Hepatocyte (in vitro differentiated cells): ENCODE results near the gene DYNC1LI2.

Experiments
- EZH2 ChIP-seq: fragments of 200-600 bp; sonication (generic); IDR thresholded peaks from 2 replicates; pipeline ENCODE4 v1.6.1; 2016; ENCODE audit warnings: antibody characterized with exemption, mild to moderate bottlenecking, borderline replicate concordance
- TF ChIP-seq, protein P1 (sequence below): fragments of 200-600 bp; sonication (generic); IDR thresholded peaks from 2 replicates; pipeline ENCODE4 v1.5.1; 2016; ENCODE audit warnings: antibody characterized with exemption, mild to moderate bottlenecking; ENCODE audit not compliant: poor library complexity

DNA sequence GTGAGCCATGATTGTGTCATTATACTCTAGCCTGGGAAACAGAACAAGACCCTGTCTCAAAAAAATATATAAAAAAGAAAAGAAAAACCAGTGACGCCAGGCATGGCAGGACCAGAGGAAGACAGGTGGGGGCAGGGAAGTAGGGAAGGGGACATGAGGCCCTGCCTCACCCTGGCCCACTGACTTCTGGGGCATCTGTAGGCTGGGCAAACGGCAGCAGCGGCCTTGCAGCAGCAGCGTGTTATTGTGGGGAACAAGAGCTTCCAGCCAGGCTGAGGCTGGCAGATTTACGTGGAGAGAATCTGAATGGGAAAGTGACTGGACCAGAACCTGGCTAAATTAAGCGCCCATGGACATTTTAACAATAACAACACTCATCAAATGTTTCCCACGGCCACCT is 74.2 kb downstream of the DYNC1LI2 start:
- TF ChIP-seq, protein P1, sequence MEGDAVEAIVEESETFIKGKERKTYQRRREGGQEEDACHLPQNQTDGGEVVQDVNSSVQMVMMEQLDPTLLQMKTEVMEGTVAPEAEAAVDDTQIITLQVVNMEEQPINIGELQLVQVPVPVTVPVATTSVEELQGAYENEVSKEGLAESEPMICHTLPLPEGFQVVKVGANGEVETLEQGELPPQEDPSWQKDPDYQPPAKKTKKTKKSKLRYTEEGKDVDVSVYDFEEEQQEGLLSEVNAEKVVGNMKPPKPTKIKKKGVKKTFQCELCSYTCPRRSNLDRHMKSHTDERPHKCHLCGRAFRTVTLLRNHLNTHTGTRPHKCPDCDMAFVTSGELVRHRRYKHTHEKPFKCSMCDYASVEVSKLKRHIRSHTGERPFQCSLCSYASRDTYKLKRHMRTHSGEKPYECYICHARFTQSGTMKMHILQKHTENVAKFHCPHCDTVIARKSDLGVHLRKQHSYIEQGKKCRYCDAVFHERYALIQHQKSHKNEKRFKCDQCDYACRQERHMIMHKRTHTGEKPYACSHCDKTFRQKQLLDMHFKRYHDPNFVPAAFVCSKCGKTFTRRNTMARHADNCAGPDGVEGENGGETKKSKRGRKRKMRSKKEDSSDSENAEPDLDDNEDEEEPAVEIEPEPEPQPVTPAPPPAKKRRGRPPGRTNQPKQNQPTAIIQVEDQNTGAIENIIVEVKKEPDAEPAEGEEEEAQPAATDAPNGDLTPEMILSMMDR: no peak
- TF ChIP-seq EZH2: no peak
